ENCODE measurements around the gene UAP1.

UAP1 gene

DNA sequence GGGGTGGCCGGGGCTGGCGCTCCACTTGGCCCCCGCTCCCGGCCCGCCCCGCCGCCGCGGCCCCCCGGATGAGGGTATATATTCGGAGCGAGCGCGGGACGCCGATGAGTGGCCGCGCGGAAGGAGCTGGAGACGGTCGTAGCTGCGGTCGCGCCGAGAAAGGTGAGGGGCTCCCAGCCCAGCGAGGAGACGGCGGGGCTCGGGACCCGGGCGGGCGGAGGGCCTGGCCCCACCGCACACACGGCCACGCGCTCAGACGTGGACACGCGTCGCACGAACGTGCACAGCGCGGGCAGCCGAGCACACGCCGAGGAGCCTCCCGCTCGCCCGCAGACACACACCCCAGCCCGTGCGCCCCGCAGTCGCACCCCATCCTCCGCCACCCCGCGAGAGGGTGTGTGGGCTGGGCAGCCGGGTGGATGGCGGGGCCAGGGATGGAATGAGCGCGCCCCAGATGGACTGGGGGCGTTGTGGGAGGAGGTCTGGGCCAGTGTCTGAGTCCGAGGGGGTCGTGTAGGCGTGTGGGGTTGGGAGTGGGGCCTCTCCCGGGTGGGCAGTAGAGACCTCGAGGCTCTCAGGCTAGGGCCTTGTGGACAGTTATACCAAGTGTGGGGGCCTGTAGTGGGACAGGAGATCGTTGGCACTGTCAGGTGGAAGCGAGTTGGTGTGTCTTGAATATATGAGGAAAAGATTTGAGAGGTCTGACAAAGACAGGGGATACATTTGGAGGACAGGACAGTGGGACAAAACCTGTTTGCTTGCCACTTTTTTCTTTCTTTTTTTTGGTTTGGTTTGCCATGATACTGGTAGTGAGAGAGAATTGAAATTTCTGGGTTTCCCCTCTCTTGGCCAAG, at the start of gene UAP1:
Gene UAP1 (plus strand): TSS at position 107 of the 854 bp plus-strand sequence. CDS start 4,347 bp downstream, outside the sequence.
- DNase-seq, result no peak

DNA sequence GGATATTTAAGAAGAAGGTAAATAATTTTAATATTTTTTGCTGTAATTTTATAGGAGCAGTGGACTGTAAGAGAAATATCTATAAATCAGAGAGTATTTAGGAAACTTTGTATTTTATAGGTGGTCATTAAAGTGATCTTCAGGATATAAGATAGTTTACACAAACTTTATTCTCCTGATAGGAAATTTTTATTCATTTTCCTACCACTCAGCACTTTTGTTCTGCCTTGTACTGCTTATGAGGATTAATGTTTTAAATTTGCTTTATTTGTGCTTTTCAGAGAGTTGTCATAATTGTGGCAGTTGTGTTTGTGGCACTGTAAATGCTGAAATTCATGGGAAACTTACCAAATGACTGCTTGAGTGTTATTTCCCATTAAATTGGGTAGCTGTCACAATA, 34.2 kb upstream of the UAP1 start:
- no peak for DNase-seq

DNA sequence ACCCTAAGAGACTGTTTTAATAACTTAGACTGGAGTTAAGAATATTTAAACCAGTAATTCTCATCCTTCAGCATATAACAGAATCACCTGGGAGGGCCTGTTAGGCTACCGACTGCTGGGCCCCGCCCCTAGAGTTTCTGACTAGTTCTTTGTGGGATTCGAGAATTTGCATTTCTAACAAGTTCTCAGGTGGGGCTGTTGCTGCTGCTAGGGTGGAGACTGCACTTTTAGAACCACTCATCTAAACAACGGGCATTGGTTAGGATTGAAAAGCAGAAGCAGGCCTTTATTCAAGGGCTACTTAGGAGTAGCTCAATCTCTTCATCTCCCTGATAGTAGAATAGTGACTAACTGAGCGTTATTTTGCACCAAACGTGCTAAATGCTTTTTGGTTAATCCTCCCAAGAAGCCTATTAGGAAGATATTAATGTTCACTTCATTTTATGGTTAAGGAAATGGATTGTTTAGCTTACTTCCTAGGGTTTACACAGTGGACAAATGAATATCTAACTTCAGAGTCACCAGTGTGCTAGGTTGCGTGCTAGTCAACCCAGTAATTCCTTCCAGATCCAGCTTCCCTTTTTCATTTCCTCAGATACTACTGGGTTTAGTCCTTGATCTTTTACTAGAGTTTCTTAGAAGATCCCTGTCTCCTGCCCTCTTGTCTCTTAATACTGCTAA, 31.1 kb upstream of the UAP1 start:
- no peak for DNase-seq

DNA sequence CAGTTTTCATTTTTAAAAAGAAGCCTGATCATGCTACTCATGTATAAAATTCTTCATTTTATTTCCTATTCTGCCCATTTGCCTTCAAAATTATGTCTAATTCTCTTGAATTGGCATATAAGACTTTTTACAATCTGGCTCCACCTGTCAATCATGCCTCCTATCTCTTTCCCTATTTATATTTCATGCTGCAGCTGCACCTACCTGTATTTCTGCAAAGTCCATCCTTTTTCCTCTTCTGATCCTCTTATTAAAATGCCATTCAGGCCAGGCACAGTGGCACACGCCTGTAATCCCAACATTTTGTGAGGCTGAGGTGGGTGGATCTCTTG, 30.6 kb upstream of the UAP1 start:
- DNase-seq, result no peak

DNA sequence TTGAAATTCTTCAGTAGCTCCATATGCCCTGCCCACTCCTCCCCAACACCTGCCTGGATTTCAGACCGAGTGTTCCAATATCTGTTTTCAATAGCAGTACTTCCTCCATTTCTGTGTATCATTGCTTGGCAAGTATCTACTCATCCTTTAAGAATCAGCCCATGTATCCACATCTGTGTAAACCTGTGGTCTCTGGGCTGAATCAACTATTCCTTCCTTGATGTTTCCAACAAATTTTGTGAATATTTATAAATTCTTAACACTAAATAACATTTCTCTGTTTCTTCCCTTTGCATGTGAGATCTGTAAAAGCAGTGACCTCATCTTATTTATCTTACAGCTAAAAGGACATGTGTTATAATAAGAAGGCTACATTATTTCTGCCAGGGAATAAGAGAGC, 26.0 kb upstream of the UAP1 start:
- DNase-seq, result no peak

DNA sequence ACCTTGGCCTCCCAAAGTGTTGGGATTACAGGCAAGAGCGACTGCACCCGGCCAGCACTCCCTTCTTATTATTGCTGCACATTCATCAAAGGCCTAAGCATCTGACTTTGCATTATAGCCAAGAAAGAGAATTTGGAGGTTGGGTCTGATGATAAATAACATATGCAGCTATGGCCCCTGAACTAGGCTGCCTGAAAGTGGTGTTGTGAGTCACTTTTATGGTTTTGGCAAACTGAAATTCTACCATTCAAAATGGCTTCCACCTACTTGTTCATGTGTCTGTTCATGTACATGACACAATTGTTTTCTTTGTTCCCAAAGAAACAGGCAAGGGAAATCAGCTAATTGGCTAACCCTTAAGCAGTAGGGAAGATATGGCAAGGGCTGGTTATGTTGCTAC, 25.0 kb upstream of the UAP1 start:
- no peak for DNase-seq

DNA sequence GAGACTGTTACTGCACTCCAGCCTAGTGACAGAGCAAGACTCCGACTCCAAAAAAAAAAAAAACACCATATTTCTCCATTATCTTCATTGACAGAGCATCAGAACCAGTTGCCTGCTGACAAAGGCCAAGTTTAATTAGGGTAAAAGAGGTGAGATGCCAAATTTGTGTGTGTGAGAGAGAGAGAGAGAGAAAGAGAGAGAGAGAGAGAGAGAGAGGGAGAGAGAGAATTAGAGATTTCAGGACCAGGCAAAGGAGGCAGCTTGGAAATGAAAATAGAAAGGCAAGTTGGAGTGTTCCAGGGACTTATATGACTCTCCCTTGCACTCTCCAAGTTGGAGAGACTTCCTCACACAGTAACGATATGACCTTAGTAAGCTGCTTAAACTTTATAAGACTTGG, 24.3 kb upstream of the UAP1 start:
- no peak for DNase-seq

DNA sequence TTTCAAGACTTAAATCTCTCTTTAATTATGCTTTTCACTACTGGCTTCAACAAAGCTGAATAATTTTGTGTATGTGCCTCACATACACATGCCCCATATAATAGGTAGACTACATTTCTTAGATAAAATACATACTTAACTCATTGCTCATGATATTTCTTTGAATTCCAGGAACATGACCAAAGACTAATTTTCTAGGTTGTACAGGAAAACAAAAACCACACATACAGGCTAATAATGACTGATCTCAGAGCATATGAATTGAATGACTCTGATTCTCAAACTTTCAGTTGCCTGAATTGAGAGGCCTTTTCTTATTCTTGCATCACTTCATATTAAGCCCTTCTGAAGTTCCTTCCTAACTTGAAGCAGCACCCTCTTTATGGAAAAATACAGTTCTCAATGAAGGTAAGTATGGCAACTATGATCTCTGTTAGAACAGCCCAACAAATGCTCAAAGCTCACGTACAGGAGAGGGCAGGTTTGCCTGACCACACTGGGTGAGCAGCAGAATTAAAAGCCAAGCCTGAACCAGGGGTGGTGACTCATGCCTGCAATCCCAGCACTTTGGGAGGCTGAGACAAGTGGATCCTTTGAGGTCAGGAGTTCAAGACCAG, 22.6 kb upstream of the UAP1 start:
- DNase-seq, result no peak

DNA sequence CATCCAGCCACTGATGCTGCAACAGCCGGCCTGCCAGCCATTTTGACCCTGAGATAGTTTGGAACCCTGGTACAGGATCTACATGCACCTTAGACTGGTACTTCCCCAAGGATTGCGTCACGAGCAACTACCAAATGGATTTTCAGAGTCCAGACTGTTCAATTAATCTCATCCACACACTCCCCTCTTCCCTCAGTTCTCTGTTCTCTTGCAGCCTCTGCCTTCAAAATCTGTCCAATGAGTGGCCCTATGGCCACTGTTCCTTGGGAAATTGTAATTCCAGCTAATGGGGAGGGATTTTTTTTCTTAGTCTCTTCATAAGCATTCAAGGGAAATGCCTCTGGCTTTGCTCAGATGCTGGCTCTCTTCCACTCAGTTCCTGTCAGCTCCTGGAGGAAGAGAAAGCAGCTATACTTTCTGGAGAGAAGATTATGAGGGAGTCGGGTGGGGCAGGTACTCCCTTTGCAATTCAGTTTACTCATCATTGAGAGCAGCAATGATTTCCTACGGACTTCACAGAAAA, 19.8 kb upstream of the UAP1 start:
- no peak for DNase-seq

DNA sequence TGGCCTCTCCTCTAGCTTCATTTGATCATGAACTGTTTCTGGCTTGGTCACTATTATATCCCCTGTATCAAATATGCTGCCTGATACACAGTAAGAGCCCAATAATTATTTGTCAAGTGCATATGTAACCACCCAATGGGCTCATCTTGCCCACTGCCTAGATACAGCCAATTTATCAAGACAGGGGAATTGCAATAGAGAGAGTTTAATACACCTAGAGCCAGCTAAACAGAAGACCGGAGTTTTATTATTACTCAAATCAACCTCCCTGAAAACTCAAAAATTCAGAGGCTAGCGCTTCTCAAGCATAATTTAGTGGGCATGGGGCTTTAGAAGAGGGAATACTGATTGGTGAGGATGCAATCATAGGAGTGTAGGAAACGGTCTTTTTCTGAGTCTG, 18.3 kb upstream of the UAP1 start:
- no peak for DNase-seq

DNA sequence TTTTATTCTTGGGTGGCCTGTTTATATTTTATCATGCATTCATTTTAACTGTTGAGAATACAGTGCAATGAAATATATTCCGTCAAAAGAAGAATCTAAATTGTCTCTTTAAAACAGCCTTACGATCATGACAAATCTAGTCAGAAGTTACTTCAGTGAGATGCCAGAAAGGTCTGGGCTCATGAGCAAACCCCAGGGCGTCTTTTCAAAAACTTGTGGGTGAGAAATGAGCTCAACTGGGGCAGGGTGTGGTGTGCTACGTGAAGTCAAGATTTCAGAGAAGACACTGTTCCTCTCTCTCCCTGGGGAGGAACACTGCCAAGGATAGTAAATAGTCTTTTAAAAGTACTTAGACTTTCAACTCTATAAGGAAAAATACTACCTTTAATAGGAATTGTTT, 13.4 kb upstream of the UAP1 start:
- DNase-seq, result no peak

DNA sequence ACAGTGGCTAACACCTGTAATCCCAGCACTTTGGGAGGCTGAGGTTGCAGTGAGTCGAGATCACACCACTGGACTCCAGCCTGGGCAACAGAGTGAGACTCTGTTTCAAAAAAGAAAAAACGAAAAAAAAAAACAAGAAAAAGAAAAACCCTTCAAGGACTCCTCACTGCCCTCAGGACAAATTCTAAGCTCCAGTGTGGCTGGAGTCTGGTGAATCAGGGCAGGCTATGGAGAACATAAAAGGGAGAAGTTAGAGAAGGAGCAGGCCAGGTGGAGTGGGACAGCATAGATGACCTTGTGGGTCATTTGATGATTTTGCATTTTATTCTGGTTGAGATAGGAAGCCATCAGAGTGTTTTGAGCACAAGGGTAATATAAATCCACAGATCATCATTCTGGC, 12.5 kb upstream of the UAP1 start:
- DNase-seq, result no peak

DNA sequence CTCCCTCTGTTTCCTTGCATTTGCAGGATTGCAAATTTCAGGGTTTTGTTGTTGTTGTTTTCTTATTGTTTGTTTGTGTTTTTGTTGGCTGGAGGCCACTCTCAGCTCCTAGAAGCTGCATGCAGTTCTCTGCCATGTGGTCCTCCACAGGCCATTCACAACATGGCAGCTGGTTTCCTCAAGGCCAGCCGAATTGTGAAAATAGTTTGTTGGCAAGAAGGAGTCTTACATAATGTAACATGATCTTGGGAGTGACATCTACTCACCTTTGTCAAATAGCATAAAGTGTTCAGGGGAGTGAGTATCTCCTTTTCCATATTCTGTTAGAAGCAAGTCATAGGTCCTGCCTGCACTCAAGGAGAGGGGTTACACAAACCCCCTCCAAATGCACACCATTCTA, 10.6 kb upstream of the UAP1 start:
- DNase-seq, result no peak

DNA sequence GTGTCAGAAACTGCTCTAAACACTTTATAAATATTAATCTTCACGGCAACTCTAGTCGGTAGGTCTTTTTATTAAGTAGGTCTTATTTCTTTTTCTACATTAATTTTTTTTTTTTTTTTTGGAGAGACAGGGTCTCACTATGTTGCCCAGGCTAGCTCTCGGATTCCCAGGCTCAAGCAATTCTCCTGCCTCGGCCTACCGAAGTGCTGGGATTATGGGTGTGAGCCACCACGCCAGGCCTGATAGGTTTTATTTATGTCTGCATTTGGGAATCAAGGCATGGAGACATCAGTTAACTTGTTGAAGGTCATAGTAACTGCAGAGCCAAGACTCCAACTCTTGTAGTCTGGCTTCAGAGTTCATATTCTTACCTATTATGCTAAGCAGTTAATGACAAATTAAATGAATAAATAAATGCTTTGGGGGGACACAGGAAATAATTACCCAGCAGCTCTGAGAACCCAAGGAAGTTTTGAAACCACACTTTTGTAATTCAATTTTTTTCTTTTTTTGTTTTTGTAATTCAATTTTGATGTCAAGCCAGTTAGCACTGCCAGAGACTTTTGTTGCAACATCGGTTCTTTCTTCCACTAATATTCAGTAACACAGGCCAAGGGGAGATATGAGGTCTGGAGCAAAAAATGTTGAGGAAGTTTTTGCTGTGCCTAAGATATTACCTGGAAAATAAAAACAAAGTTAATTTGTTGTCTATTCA, 9.4 kb upstream of the UAP1 start:
- no peak for DNase-seq

DNA sequence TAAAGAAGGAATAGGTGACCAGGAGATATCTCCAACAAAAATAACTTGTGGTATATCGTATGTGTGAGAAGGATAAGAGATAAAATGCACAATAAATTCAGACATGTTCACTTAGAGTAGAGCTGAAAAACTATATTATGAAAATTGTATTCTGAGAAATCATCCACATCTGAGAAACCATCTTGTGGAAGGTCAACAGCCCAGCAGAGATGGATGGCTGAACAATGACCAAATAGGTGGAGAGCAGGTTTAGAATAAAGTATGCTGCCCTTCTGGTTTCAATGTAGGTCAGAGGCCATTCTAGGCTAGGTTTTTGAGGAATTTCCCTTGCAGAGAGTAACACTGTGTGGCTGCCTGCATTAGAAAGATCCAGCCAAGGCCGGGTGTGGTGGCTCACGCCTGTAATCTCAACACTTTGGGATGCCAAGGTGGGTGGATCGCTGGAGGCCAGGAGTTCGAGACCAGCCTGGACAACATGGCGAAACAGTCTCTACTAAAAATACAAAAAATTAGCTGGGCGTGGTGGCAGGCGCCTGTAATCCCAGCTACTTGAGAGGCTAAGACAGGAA, 8.8 kb upstream of the UAP1 start:
- DNase-seq, result no peak

DNA sequence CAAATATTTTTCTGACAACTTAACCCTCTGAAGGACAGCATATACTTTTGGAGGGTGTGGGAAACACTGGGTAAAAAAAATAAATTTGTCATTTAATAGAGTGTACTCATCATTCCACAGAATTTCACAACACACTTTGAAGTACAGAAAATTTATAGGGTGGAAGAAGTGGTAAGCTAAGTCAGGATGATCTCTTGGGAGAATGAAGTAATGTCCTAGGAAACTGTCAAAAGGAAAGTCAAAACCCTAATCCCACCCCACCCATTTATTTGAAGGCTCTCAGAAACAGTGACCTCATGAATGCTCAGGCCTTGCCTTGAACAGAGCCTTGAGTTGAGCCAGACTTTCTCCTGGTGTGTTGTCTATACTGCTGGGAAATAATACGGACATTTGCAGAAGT, 7.3 kb upstream of the UAP1 start:
- no peak for DNase-seq

DNA sequence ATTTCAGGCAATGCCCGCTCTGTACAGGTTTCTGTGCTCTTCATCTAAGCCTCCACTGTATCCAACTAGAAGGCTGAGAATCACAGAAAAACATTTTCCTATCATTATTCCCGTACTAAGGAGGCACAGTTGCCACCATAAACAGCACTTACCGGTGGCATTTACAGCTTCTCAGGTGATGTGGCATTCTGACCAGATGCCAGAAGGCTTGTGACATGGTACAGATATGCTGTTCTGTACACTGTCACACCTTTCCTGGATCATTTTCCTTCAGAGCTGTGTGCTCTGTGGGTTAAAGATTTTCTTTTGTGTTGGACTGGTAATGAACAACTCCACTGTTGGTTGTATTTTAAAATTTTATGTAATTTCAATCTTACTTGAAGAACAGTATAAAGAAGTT, 4.0 kb upstream of the UAP1 start:
- no peak for DNase-seq

DNA sequence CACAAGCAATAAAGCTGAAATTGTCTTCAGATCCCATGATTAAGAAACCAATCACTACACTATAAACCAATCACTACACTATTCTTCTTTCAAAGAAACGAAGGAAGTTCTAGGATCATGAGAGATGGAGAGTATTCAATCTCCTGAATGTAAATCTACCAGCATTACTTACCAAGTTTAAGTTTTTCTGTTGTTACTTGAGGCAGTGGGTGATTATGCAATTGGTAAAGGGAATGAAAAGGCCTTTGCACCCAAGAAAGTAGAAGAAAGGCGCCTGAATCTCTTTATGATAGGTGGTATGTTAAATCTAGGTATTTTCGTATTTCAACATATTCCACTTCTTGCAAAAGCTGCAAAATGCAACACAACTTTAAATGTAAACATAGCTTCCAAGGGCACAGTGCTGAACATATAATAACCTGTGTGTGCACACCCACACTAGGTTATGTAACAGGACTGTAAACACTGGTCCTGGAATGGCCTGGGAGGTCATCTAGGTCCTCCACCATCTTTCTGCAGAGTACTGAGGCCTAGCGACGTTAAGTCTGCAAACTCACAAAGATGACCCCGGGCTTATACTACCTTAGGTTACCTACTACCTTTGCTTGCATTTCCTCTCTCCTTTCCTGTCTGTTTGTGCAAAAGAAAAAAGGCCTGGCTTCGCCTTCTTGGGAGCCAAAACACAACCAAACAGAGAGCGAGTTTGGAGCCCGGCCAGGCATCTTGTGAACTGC, 1.1 kb upstream of the UAP1 start:
- no peak for DNase-seq

DNA sequence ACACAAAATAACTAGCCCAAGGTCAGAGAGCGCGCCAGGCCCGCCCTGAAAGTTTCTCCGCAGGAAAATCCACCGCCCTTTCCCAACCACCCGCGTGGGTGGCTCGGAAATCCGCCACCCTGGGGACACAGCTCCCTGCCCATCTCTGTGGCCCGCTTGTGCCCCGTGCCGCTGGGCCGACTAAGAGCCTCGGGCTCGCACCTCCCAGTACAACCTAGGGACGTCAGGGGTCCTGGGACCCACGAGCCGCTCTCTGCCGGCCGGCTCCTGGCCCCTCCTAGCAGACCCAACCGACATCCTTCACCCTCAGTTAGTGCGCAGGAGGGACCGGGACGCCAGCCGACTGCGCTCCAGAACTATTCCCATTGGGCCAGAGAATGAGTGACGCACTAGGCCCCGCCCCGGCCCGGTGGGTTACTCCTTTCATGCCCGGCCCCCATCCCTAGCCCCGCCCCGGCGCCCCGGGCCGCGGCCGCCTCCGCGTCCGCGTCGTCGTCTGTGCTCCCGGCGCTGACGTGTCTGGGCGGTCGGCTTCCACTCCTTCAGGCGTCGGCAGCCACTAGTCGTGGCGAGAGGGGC, 396 bp upstream of the UAP1 start:
- peak; percentile 79 for DNase-seq

DNA sequence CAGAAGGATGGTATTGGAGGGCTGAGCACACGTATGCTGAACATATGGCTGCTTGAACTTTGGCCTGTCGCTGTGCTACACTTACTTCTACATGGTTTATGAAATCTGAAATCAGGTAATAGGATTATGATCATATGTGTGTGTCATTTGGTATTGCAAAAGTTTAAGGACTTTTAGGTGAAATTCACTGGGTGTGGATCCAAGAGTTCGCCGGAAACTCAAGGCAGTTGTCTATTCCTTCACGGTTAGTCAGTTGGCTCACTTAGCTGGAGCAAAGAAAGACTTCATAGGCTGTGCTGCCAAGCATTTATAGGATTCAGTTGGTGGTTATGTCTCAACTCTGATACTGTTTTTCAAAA, 927 bp downstream of the UAP1 start:
- no peak for DNase-seq

DNA sequence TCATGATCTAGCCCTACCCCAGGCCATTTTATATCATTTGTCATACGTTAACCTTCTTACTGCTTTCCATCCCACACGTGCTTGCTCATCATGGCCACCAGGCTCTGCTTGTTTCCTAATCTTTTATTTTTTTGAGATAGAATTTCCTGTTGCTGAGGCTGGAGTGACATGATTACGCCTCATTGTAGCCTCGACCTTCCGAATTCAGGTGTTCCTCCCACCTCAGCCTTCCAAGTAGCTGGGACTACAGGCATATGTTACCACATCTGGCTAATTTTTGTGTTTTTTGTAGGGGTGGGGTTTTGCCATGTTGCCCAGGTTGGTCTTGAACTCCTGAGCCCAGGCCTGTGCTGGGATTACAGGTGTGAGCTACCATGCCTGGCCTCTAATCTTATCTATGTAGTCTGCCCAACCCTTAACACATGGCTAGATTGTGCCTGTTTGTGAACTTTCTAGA, 3.3 kb downstream of the UAP1 start:
- no peak for DNase-seq

DNA sequence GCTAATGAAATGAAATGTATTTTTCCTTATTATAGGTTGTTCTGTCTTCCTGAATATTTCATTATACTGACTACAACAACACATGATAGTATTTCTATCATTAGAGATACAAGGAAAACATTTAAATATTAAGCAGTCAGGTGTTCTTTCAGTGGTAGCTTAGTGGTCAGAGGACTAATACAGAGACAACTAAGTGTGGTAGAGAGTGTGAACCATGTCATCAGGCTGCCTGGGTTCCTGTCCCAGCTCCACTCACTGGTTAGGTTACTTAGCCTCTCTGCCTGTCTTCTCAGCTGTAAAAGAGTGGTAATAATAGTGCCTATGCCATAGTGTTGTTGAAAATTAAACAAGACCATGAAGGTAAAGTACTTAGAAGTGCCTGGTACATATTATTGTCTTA, 3.9 kb downstream of the UAP1 start:
- no peak for DNase-seq
